Prostate gland (tissue), 2 donors: ENCODE results near the gene ST6GALNAC3.

Experiments used
- POLR2A ChIP-seq: fragments of 450-650 bp; IDR thresholded peaks from one replicate; pipeline ENCODE4 v1.6.1; 2016; ENCODE audit warnings: antibody characterized with exemption, mild to moderate bottlenecking
- POLR2AphosphoS5 ChIP-seq: sonication (generic); formaldehyde crosslinking; IDR thresholded peaks from one replicate; pipeline ENCODE4 v1.6.1; 2017; ENCODE audit warnings: antibody characterized with exemption
- TF ChIP-seq, protein P1 (sequence below), 4 experiments: fragments of 200-600 bp in 2 of 4; fragments of 450-650 bp in 2 of 4; sonication (generic) in 2 of 4; IDR thresholded peaks; 1 replicate in 3 of 4; 2 replicates in 1 of 4; pipeline ENCODE4 v1.5.1; 2016 to 2019; ENCODE audit warnings: antibody characterized with exemption in 4 of 4, mild to moderate bottlenecking in 2 of 4, moderate library complexity in 2 of 4

DNA sequence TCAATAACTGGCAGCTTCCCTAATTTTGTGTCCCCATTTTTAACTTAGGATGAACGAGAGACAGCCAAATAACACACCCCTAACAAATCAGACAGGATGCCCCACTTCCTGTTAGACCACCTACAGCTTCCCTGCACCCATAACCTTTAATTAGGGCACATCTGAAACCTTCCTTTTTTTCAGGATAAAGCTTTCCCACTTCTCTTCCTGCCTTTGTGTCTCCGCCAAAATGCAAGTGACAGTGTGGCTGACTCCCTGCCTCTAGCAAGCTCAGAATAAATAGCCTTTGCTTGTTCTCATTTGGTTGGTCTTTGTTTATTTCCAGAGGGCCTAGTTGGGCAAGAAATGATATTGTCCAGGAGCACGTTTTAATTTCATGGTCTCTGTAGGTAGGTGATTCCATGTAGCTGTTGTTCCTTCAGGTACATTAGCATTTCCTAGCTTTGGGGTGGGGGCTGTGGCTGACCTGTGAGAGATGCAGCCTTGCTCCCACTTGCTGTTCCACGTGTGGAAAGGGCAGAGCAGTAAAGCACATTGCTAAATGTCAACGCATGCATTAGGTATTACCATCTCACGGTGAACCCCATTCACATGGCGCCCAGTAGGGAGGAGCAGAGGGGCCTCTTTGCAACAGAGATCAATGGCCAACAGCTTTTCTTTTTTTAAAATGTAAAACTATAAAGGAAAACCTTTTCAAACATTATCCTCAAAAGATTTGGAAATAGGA is 154.9 kb downstream of the ST6GALNAC3 start:
- TF ChIP-seq POLR2AphosphoS5 = no peak
- TF ChIP-seq, protein P1, sequence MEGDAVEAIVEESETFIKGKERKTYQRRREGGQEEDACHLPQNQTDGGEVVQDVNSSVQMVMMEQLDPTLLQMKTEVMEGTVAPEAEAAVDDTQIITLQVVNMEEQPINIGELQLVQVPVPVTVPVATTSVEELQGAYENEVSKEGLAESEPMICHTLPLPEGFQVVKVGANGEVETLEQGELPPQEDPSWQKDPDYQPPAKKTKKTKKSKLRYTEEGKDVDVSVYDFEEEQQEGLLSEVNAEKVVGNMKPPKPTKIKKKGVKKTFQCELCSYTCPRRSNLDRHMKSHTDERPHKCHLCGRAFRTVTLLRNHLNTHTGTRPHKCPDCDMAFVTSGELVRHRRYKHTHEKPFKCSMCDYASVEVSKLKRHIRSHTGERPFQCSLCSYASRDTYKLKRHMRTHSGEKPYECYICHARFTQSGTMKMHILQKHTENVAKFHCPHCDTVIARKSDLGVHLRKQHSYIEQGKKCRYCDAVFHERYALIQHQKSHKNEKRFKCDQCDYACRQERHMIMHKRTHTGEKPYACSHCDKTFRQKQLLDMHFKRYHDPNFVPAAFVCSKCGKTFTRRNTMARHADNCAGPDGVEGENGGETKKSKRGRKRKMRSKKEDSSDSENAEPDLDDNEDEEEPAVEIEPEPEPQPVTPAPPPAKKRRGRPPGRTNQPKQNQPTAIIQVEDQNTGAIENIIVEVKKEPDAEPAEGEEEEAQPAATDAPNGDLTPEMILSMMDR (IDR thresholded peaks at IDR 0.05) = no peak
- TF ChIP-seq POLR2A = no peak
